ENCODE data around the gene TRIO.
A peak's percentile ranks its signal among the peaks of the same experiment; 100 is the strongest.

Gene TRIO

GRCh38 chr5:14286574-14287421 is 143.7 kb downstream of the TRIO start:
- DNase-seq (ENCODE audit: low read depth, low spot score) = no peak

GRCh38 chr5:14292766-14293658 is 149.9 kb downstream of the TRIO start:
- DNase-seq (ENCODE audit: low read depth, low spot score) = no peak

DNA sequence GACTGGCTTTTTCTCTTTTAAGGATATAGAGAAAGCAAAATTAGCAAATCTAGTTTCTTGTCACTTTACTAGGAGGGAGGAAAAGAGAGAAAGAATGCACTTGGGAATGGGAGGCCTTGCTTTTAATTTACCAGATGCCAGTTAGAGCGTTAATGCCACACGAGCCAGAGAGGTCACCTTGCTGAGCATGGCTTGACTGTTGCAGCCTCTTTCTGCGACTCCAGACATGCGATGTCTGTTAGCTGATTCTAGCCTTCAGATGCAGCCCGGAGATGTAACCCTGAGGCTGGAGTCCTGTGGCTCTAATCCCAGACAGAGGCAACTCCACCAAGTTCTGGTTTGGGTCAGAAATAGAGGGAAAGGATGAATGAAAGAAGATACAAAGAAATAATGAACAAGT is 152.5 kb downstream of the TRIO start:
- no peak for DNase-seq (ENCODE audit: low read depth, low spot score)

DNA sequence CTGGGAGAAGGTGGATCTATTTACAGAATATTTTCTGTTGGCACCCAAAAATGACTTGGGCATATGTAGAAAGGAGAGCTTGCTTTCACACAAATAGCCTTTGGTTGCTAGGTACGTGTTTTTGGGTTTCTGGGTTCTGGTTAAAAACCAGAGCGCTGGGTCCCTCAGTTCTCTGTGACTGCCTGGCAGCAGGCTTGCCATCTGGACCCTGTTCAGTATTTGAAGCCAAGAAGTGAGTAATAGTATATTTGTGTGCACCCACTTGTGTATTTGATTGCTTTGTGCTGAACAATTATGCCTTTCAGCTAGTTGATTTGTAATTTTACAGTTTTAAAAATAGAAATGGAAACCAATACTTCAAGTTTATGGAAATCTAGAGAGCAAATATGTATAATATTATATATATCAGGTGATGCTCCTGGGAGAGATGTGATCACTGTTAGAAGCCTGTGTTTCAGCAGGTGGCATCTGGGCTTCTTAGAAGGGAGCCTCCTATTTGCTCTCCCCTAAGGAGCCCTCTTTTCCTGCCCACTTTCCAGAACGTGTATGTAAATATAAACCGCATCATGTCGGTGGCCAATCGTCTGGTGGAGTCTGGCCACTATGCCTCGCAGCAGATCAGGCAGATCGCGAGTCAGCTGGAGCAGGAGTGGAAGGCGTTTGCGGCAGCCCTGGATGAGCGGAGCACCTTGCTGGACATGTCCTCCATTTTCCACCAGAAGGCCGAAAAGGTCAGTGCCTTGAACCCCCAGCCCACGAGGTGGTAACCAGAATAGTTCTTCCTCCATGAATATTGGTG is 153.6 kb downstream of the TRIO start:
- no peak for DNase-seq (ENCODE audit: low read depth, low spot score)

GRCh38 chr5:14297697-14298096 is 154.6 kb downstream of the TRIO start:
- DNase-seq (ENCODE audit: low read depth, low spot score) = no peak

DNA sequence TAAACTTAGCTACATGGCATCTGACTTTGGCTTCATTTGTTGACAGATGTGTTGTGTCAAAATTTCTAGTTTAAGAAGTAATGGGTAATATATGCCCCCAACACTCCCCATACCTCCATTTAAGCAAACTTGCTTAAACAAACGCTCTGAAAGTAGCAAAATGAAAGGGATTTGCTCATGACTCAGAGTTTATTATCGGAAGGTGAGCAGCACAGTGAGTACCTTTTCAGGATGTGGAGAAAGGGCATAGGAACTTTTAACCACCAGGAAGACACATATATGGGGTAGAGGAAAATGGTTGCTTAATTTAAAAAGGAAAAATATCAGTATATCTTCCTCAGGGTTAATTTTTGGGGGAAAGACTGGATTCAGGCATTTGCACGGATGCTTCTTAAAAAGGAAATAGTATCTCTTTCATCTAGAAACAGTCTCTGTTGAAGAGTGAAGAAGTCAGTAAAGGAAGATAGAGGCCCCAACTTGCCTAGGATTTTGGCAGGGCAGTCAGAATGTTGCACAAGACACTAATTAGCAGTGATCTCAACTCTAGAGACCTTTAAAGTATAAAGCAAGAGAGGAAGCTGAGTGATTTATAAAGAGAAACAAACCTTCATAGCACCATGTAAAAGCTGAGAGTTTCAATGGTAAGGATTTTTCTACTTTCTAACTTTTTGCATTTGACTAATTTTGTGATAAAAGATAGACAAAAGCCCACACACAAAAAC is 155.1 kb downstream of the TRIO start:
- no peak for DNase-seq (ENCODE audit: low read depth, low spot score)

GRCh38 chr5:14299666-14300065 is 156.5 kb downstream of the TRIO start:
- no peak for DNase-seq (ENCODE audit: low read depth, low spot score)

DNA sequence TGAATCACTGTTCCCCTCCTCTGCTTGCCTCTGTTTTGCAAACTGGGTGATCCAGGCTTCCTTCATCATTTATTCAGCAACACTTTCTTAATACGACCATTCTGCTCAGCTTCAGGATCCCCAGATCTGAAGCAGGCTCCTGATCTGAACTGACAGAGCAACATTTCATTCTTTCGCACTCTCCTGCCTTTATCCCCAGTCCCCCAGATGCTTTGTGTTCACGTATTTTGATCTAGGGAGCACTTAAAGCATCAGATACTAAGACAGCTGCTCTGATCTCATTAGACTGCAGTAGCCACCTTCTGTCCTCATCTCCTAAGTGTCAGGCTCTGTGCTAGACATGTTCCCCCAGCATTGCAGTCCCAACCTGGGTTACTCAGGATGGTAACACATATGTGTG is 158.0 kb downstream of the TRIO start:
- no peak for DNase-seq (ENCODE audit: low read depth, low spot score)

DNA sequence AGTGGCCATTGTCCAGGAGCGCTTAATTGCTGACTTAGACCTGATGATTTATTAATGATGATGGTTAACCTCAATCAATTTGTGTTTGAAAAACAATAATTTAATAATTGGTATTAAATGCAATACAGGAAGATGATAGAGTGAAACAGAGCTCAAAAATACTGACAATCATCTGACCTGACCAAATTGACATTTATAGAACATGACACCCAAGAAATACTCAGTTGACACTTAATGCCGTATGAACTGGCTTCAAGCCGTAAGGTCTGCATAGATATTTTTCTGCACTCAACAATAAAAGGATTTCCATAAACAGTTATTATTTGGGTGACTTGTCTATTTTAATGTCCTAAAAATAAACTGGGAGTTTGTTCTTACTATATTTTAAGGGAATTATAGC is 159.2 kb downstream of the TRIO start:
- no peak for DNase-seq (ENCODE audit: low read depth, low spot score)

DNA sequence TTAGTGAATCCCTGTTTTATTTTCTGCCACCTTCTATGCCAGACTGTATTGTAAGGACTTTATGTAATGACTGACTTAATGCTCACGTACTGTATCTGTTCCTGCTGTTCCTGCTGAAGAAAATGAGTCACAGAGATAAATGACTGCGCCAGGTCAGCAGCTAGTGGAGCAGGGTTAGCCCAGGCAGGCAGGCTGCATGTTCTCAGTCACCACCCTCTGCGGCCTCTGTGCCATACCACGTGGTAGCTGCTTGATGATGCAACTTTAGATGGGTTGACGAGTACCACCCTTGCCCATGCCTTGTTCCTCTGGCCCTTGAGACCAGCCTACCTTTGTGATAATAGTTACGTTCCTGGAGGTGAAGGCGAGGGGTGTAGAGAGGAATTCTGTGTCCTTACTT is 161.9 kb downstream of the TRIO start:
- DNase-seq (ENCODE audit: low read depth, low spot score) = peak; percentile 23

DNA sequence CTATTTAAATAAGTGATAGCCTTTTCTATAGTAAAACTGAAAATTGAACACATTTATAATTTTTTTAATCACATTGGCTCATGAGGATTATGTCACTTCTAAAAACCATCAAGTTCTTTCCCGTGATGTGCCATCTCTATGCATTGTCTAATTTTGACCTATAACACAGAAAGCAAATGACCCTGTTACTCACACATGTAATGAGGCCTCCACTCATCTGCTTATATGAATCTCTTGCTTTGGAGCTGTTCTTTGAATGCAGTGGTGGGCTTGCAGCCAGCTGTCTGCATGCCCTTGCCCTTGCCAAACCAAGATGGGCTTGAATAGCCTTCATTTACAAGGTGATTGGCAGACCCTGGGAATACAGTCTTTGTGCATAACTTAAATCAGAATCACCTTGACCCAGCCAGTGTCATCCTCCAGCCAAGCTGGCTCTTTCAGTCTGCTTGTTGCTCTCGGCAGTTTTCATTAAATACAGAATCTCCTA is 163.2 kb downstream of the TRIO start:
- DNase-seq (ENCODE audit: low read depth, low spot score) = no peak

GRCh38 chr5:14308384-14309154 is 165.4 kb downstream of the TRIO start:
- no peak for DNase-seq (ENCODE audit: low read depth, low spot score)

- DNase-seq (ENCODE audit: low read depth, low spot score) = no peak
Measured at GRCh38 chr5:14309199-14309598, 166.1 kb downstream of the TRIO start.

DNA sequence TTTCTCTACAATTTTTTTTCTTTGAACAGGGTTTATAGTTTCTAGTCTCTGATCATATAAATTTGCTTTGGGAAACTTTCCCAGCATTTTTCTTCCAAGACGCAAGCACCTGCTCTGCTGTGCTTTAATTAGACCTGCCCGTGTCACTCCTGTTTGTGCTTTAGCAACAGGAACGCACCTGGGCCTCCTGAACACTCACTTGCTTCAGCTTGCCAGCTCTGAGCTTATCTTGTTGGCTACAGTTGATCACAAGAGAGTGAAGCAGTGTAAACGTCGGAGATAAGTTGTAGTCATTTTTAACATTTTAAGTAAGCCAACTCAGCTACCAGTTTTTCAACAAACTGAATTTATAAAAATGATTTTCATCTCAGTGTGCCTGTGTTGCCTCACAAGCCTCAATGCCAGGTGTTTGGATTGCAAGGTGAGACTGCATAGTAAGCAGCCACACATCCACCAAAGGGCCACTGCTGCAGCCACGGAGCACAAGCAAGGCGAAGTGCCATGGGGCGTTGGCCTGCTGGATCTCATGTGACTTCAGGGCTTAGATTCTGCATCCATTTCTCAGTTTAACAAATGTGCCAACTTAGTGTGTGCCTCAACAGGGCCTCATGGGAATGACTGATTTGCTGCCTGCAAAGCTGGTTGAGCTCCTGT is 166.9 kb downstream of the TRIO start:
- no peak for DNase-seq (ENCODE audit: low read depth, low spot score)

GRCh38 chr5:14310901-14311300 is 167.8 kb downstream of the TRIO start:
- no peak for DNase-seq (ENCODE audit: low read depth, low spot score)

DNA sequence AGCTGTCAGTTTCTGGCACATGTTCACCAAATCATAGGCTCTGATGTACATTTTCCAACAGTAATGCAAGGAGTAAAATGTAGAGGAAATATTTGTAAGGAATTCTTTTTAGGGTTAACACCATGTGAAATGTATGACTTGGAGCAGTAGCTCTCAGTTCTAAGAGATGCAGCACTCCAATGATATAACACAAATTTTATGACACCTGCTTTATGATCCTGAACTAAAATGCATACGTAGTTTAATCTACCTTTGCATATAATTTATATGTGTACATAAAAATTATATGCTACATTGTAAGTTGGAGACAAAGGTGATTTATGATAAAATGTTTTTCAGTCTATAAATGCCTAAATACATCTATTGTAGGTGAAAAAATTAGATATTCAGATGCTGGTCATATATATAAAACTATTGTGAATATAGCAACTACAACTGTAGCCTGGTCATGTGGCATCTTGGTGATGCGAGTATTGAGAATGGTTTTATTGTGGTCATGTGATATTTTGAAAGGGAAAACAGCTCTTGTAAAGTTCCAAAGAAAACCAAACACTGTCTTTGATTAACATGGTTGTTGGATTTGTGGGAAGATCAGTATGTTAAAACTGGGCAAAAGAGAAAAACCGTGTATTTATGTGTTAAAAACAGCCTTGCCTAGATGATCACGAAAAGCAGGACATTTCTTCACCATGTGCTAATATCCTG is 171.0 kb downstream of the TRIO start:
- no peak for DNase-seq (ENCODE audit: low read depth, low spot score)

- no peak for DNase-seq (ENCODE audit: low read depth, low spot score)
Measured at GRCh38 chr5:14316471-14316870, 173.3 kb downstream of the TRIO start.

GRCh38 chr5:14319102-14319501 is 176.0 kb downstream of the TRIO start:
- no peak for DNase-seq (ENCODE audit: low read depth, low spot score)

DNA sequence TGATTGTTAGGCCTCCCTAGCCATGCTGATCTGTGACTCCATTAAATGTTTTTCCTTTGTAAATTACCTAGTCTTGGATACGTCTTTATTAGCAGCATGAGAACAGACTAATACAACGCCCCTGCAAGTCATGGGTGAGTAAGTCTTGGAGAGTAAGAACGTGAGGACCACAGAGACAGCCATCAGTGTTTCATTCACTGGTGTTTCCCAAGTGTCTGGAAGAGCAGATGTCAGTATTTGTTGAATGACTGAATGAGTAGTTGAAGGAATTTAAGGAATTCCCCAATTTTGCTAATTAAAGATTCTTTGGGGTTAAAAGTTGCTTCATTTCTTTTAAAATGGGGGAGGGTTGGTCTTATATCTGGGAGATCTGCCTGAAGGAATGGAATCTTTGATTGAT is 178.8 kb downstream of the TRIO start:
- no peak for DNase-seq (ENCODE audit: low read depth, low spot score)

Data from smooth muscle cell of the brain vasculature (primary cell).